ELR (cell line): Measurements from ENCODE around the gene PPP1R3C.

Experiments
- DNase-seq: peaks from one replicate; pipeline ENCODE4 v3.0.0-alpha.2; 2015; ENCODE audit warnings: low read depth

The PPP1R3C gene

DNA sequence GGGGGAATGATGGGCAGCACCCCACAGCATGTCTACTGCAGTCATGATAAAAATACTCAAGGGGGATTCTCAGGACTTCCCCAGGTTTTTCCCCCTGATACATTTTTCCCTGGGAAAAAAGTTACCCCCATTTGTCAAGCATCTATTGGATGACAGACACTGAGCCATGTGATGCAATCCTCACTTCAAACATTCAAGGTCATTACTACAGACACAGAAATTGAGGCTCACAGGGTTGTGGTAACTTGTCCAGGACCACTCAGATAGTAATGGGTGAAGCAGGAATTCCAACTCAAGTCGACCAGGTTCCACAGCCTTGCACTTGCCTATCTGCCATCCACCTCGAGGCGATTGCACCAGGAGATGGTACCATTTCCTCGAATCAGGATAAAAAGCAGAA is 31.7 kb downstream of the PPP1R3C start:
- no peak for DNase-seq

DNA sequence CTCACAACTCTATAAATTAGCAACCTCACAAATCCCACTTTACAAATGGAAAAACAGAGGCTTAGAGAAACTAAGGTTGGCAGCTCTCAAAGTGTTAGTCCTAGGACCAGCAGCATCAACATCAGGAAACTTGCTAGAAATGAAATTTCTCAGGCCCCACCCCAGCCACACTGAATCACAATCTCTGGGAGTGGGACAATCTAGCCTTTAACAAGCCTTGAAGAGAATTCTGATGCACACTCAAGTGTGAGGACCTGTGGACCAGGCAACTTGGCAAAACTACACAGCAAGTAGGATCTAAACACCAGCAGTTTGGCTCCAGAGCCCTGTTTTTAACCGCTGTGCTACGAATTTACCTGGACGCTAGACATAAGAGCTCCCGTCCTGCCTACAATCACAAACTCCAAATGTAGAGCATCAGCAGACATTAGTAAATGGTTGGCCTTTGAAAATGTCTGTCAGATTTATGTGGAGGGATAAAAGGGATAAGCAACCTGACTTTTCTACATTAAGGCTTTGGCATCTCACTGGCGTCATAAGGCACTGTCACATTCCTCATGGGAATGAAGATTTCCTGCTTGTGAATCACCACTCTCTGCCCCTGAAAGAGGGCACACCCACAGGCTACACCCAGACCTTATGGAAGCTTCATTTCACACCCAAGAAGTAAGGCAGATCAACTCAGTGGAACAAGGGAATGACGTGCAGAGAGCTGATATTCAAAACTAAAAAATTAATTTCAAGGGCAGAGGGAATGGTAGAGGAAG is 34.5 kb downstream of the PPP1R3C start:
- DNase-seq = peak; percentile 92

DNA sequence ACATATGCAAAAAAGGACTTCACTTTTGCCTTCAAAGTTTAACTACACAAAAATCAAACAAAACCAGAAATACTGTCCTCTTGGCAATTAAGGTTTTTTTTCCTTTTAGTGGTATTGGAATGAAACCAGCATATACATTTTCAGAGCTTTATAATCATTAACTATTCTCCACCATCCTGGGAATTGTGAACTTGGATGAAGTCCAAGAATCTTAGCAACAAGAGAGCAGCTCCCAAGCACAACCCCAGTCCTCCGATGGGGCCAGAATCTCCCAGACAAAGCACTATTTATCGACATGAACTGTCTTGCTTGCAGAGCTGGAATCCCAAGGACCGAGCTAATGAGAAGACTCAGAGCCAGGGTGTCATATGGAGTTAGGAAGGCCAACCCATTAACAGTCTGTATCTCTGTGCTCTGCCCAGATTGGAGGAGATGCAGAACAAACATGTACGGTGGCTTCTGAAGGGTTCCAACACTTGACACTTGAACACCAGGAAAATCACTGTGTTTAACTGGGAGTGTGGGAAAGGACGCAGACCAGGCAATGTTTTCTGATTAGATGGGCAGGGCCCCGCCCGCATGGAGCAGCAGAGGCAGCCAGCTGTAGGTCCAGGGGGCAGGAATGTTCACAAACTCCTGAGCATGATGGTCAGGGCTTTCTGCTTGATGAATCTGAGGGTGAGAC is 35.5 kb downstream of the PPP1R3C start:
- DNase-seq = no peak

DNA sequence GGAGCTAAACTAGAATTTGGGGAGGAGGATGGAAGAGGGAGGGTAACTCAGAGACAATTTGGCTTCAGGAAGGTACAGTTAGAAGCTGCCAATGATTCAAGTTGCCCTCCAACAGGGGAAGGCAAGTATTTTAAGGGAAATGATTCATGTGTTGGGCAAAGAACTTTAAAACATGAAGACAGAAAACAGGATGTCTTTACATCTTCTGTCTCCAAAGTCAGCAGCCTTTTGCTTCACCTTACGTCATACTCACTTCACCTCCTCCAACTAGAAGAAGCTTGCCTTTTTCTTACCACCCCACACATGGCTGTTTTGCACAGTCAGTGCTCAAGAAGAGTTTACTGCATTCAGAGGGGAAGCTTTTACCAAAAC is 36.1 kb downstream of the PPP1R3C start:
- peak; percentile 69 for DNase-seq

DNA sequence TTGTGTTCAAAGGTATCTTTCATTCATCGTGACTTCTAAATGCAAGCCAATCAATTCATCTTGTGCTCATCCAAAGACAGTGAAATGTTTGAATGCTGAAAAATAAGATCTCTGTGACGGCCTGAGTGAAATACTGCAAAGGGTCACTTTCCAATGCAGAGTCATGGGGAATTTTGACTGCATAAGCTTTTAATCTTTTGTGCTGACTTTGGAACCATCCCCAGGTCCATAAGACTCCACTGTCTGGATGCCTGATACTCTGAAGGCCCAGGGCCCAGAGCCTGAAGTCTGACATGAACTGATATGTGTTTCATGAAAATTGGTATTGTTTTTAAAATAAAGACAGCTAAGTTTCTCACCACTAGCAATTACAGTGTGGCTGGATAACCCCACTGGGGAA is 39.0 kb downstream of the PPP1R3C start:
- DNase-seq = no peak

DNA sequence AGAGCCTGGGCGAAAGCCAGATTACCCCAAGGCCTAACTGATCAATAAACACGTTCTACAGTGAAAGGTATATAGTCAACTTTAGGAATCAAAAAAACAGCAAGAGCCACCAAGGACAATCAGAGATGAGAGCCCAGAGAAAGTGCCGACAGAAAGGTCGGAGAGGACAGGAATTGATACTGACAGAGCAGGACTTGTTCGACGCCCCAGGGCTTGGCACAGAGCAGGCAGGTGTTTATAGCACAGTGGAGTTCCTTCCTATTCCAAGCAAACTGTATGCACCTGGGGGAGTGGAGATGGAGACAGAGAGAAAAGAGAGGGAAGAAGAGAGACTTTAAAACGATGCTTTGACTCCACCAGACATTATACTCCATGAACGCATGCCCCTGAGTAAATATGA is 39.5 kb downstream of the PPP1R3C start:
- DNase-seq = no peak

DNA sequence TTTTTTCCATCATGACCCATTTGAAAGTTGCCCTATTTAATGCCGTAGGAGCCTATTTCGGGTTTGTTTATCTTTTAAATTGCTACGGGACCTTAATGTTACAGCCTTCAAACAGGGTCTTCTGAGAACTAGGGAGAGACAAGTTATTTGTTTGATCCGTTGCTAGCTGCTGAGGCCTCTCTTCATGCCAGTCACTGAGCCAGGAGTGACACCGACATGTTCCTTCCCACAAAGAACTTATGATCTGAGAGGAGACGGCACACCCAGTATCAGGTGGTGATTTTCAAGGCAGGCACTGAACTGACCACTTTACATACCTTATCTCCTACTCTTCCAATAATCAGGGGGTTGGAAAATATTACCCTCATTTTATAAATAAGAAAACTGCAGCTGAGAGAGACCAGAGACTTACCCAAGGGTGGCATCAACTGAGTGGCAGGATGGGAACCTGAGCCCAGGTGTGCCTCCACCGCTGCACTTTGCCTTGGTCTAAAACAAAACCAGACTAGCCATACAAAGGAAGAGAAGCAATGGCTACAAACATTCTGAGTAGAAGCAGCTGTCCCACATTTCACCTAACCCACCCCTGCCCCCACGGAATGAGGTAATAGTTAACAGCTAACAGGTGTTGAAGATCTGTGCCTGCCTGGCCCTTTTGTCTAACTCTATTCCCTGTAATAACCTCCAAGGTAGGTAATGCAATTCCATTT is 40.5 kb downstream of the PPP1R3C start:
- no peak for DNase-seq

DNA sequence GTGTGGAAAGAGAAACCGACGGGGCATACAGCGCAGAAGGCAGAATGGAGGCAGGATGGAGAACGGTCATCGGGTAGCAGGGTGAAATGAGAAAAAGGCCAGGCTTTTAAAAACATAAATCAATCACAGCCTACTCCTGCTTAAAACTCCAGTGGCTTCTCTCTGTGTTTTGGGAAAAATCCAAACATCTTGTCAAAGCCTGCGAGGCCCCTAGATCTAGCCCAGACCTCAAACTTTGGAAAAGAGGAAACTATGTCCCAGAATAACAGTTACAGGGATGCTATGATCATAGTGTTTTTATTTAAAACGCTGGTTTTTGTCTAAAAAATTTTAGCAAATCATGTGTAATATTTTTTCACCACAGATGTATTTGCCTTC is 41.1 kb downstream of the PPP1R3C start:
- DNase-seq = no peak

DNA sequence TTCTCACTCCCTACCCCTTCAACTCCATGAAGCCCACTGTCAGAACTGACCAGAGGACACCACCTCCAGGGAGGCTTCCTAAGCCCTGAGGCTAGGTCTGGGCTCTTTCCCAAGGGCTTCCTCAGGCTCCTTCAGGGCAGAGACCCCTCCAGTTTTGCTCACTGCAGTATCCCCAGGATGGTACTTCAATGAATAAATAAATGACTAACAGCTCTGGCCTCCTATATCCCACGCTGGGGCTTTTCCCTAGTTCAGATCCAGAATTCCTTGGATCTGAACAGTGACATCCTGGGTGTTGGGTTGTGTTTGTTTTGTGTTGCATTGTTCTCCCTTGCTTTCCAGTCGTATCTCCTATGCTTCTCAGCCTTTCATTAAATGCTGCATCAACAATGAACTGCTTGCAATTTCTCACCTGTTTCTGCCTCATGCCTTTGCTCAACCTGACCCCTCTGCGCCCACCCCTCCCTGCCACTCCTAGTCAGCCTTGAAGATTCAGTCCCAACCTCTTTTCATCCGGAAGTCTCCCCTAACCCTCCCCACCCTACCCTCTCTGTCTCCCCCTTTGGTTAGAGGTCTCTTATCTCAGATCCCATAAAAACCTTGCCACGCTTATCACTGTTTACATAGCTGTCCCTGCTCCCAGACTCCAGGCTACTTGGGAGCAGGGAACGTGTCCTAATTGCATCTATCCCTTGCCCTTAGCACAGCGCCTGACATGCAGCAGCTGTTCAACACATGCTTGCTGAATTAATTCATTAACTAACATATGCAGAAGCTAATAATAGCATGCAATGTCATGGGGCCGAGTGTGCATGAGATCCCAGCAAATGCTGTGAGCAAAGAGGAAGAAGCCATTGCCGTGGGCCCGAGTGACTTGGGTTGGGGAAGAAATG is 41.7 kb downstream of the PPP1R3C start:
- DNase-seq = peak; percentile 75

DNA sequence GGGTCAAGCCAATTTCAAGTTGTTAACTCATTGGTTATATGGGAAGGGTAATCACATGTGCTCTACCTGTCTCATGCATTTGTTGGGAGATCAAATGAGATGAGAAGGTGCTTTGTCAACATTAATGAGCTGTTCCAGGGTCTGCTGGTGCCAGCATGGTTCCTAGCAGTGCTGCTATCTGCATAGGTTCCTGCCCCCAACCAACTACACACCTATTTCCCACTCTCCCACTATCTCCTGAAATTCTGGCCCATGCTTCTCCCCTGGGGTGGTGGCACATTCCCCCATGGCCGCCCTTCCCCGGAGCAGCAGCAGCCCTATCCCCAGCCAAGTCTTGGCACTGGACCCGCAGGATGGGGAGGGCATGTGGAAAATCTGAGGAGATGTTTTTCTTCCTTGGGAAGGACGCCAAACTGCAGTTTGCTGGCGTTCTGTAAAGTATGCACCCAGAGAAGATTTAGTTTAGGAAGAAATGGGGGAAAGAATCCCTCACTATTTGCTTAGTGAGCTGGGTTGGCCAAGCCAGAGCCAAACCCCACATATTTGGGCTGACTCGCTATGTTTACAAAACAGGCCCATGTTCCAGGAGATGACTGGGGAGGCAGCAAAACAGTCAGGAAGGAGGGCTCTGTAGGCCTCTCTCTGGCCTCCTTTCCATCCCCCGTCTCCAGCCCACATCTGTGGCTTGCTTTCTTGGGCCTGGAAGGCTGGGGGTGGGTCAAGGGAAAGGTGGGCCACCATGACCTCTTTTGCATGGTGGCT is 42.5 kb downstream of the PPP1R3C start:
- peak; percentile 66 for DNase-seq

DNA sequence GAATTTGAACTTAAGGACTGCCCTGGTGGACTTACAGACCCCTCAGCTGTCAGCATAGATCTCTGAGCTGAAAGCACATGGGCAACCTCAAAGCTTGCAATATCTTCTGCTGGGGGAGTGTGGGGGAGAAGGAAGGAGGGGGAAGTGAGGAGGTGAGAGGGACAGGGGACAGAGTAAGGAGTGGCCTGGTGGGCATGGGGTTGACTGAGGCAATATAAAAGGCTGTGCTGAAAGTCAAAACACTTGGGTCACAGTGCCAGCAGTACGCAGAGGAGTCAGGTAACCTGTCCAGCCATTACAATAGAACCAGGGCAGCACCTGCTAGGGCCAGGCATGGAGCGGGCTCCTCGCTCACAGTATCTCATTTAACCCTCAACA is 43.2 kb downstream of the PPP1R3C start:
- no peak for DNase-seq

DNA sequence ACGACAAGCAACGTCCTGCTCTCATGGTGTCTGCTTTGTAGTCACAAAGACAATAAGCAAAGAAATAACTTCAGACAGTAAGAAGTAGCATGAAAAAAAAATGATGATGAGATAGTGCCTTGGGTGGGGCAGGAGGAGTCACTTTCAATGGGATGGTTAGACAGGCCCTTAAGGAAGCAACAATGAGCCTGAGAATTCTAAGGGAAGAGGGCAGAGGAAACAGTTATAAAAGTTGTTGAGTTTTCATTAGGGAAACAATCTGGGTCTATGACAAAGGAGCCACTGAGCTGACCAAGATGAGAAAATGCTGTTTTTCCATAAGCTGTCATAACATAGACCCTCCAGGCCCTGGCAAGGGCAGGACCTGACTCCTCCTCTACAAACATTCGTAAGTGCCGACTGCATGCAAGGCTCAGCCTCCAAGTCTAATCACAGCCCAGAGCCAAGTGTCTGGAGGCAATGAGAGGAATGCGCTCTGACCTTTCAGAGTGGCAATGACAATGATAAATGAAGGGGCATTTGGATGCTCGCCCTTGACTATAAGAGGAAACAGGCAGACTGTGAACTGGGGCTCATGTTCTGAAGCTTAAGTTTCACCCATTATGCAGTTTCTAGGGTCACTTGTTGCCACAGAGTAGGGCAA is 43.7 kb downstream of the PPP1R3C start:
- DNase-seq = no peak

DNA sequence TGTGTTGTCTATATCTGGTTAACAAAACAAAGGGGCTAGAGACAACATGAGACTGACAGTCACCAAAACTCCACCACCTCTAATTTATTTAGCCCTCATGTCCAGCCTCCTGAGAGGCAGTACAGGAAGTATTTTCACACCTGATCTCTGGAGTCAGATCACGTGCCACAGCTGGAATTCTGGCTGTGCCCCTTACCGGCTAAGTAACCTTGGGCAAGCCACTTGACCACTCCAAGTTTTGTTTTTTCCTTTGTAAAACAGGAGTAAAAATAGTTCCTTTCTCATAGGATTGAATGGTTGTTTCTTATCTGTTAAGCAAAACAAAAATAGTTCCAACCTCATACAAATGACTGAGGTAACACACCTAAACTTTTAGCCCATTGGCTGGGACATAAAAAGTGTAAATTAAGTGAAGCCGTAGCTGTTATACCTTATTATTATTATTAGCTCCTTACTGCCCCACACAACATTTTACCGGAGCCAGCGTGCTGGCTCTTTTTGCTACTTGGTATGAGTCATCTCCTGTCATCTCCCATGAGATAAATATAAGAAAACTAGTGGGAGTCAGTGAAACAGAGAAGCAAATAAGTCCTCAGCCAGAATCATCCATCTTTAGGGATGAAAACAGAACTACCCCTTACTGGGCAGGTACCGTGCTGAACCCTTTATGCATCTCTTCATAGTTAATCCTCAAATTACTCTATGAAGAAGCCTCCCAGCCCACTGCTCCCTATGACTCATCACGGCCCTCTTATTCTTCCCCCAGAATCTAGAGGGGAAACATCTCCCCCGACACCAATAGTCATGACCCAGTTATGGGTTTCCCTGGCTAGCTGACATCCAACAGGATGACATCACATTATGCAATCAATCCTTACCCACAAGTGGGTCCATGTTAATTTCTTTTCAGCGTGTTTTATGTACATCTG is 44.9 kb downstream of the PPP1R3C start:
- DNase-seq = peak; percentile 88

DNA sequence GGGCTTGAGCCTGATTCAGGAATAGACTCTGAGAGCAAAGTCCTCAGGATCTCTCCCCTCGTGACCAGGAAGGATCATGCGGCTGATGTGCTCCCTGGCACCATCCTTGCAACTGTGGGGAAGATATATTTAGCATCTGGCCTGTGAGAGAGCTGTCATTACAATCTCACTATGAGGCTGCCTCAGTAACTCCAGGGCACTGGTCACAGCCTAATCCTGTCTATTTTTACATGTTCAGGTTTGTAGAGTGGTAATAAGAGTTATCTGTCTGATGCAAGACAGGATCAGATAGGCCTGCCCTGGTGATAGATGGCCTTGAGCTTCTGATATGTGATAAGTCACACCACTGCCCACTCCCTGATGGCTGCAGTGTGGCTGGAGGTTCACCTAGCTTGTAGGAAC is 50.7 kb downstream of the PPP1R3C start:
- no peak for DNase-seq

DNA sequence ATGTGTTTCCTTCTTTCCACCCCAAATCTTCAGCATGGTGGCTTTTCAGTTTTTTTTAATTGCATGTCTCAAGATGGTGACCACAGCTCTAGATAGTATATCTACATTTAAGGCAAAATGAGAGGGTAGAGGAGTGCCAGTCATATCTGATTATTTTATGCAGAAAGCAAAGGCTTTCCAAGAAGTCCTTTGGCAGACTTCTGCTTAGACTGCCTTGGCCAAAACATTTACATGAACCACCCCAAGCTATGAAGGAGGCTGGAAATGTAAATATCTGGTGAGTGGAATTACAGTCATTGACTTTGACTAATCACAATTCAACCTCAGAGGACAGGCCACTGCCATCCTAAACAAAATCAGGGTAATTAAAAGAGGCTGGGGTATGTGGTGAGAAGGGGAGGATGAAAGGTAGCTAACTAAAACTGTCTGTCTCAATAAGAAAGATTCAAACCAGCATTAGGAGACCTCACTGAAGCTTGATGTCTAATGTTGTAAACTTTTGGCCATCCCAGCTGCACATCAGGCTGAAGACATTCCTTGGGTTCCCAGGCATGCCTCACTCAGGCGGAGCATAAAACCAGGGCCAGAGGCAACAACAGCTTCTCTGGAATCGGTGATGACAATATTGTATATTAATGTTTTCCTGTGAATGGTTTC is 53.4 kb downstream of the PPP1R3C start:
- peak; percentile 33 for DNase-seq
